ENCODE data around the gene SELENOI.

Gene SELENOI

DNA sequence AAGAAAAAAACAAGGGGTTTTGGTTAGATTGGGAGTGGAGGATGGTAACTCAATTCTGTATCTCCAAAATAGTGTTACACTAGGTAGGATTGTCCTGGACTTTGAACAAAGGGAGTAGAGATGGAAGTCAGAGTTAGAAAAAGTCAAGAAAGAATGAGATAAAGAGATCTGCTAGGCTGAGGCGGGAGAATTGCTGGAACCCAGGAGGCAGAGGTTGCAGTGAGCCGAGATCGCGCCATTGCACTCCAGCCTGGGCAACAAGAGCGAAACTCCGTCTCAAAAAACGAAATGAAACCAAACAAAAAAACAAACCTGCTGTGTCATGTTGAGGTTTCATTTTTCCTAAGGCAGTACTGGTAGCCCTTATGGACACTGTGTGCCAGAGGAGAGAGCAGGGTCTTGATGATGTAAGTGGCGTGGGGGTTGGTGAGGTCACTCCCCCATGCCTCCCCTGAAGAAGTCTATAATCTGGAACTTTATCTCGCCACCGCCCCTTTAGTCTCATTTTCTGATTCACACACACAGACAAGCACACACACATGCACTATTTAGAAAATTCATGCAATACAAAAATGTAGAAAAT is 66.2 kb downstream of the SELENOI start:
- DNase-seq: peak; percentile 21

DNA sequence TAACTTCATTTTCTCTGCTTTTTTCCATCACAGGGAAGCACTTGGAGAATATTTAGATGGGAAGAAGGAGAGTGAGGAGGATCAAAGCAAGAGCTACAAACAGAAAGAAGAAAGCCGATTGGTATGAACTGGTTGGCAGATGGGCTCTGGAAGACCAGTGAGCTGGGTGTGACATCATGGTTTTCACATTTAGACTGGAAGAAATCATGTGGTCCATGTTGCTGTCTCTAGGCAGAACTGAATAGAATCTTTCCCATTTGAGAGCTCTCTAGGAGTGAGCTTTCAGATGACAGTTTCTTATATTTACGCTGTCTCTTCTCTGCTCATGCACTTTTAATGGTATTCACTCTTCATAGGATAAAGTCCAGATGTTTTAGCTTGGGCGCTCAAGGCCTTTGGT is 68.4 kb downstream of the SELENOI start:
- no peak for DNase-seq

DNA sequence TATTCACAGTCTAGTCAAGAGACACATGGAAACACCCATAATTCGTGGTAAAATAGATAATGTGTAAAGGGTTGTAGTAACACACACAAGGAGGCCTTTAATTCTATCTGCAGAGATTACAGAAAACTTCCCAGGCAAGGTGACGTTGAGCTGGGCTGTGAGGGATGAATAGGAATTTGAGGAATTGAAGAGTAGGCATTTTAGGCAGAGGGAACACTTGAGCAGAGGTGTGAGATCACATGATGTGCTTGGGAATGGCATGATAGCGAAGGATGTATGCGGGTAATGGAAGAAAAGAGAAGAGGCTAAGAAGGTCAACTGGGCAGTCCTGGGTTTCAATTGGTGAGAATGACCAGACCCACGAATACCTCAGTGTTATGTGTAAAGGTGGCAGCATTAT is 76.0 kb downstream of the SELENOI start:
- no peak for DNase-seq

DNA sequence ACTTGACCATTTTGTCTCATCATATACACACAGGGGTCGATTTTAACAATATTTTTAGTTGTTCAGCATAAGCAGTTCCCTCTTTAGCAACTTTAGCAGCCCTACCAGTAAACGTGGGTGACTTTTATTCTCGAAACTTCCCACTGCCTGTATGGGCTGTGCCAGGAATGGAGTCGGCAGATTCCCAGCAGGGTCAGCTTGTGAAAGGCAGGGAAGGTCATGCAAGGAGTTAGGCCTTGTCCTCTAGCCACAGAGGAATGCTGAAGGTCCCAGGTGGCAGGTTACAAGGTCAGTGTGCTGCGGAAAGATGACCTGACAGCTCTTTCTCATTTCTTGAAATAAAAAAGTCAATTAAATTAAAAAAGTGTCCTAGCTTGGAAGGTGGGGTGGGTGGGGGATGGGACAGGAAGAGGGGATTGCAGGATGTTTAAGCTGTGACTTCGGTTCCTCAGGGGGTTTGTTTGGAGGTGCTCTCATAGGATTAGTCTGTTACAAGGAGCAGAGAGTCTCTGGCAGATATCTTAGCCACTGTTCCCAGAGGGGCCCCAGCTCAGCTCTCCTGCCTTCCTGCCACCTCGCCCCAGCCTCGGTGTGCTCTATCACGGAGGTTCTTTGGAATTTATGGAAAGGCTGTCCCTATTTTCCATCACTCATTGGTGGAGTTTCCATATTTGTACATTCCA is 77.1 kb downstream of the SELENOI start:
- DNase-seq: no peak

DNA sequence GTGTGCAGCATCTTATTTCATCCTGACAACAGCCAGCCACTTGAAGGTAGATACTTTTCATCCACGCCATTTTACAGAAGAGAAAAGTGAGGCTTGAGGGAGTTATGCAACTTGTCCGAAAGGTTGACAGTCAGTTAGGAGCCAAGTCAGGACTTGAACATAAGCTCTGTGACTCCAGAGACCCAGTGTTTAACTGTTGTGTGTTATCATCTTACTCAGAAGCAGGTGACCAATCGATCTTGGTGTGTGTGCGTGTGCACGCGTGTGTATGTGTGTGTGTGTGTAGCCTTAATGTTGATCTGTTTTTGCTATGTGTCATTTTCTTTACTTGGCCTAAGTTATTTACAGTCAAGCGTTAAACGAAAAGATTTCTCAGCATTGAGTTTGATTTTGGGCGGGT is 77.8 kb downstream of the SELENOI start:
- no peak for DNase-seq

DNA sequence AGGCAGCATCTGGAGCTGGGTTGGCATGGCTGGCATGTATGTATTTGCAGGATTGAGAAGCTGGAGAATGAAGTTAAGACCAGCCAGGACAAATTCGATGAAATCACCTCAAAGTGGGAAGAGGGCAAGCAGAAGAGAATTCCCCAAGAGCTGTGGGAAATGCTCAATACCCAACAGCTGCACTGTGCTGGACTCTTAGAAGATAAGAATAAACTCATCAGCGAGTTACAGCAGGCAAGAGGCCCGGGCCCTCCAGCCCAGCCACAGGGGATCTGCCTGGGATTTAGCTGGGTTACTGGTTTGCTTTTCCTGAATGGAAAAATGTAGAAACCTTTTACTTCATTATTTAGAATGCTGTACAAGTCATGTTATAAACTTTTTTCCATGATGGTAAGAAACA is 78.3 kb downstream of the SELENOI start:
- no peak for DNase-seq

DNA sequence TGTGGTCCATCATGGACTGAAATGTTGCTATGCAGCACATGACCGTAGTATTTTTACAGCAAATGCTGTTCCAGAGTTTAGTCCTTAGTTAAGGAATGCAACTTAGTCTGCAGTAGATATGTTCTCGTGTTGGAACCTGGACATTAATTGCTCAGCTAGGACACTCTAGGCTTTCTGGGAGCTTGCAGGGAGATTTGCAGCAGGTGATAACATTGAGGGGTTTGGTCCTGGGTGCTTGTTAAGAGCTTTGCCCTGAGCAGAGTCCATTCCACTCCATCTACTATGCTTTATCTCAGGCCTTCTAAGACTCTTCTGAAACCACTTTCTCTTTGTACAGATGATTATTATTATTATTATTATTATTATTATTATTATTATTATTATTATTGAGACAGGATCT is 82.9 kb downstream of the SELENOI start:
- DNase-seq: no peak

DNA sequence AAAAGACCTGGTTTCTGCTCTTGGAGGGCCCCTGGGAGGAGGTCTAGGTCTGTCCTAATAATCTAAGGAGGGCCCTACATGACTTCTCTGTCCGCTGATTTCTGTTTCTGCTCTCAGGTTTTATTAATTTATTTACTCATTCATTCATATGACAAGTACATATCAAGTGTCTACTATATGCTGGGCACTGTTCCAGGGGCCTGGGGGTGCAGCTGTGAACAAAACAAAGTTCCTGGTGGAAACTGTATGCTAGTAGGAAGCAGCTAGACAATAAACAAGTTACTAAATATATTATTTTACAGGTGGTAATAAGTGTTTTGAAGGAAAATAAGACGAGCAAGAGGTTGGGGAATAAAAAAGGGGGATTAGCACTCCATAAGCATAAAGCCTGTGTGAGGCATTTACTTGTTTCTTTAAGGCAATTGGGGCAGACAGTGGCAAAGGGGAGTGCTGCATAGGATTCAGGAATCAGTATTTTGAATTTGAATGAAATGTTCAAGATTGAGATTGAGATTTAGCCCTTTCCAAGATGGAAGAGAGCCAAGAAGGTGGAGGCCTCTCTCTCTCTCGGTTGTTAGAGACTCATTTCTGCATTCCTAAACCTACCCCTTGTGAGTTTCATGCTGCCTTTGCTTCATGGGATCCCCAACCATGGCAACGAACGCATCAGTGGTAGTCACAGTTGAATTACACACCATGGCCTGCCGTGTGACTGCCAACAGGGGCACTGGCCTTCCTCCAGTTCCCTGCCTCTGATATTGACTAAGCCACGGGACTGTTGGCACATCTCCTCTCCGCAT is 84.0 kb downstream of the SELENOI start:
- DNase-seq: no peak

DNA sequence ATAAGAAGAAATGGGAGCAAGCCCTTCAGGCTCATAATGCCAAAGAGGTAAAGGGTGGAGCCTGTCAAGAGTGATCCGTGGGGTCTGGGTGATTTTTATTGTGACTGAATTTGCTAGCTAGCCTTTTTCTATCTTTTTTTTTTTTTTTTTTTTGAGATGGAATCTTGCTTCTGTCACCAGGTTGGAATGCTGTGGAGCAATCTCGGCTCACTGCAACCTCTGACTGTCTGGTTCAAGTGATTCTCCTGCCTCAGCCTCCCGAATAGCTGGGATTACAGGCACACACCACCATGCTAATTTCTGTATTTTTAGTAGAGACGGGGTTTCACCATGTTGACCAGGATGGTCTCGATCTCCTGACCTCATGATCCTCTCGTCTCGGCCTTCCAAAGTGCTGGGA is 84.9 kb downstream of the SELENOI start:
- DNase-seq: no peak

DNA sequence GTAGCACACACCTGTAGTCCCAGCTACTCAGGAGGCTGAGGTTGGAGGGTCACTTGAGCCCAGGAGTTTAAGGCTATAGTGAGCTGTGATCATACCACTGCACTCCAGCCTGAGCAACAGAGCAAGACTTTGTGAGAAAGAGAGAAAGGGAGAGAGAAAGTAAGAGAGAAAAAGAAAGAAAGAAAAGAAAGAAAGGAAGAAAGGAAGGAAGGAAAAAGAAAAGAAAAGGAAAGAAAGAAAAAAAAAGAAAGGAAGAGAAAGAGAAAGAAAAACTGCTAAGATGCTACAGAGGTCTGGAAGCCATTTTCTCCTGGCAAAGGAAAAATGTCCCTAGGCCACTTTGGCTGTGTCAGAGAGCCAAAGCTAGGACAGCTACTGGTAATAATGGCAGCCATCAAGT is 86.4 kb downstream of the SELENOI start:
- no peak for DNase-seq

DNA sequence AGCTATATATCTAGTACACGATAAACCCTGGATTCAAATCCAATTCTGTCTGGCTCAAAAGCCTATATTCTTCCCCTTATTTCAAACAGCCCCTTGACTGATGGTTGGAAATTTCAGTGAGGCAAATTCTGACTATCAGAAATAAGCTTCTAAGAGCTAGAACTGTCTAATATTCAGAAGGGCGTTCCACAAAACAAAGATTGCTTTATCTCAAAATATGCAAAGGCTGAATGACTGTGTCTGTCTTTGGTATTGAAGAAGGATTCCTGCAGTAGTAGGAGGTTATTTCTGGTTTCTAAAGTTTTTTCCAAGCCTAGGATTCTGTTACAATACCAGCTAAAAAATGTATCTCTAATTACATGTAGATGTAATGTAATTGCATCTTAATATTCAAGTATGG is 86.9 kb downstream of the SELENOI start:
- no peak for DNase-seq

DNA sequence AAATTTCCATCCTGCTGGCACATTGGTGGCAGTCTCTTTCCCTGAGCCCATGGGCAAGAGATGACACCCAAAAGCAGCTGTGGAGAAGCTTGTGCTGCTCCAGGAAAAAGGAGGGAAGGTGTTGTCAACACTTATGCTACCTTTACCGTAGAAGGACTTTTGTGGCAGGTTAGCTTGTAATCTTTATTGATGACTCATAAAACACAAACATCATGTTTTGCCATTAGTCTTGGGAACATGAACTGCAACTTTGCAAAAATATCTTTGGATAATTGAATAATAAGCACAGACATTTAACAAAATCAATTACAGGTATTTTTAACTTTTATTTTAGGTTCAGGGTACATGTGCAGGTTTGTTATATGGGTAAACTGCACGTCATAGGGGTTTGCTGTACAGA is 89.2 kb downstream of the SELENOI start:
- no peak for DNase-seq

DNA sequence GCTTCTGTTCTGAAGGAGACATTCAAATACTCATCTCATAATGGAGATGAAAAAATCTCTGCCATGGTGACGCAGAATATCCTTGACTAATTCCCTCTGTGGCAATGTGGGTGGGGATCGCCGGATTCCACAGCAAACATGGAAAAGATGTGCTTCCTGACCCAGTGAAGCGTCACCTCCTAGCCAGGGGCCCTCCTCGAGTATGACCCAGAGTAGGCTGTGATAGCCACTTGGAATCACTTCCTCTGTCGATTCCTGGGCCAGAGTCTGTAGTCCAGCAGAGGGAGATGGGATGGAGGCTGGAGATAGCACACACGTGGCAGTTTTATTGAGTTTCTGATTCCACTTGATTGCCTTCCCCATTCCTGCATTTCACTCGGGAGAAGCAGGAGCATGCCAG is 92.6 kb downstream of the SELENOI start:
- no peak for DNase-seq

DNA sequence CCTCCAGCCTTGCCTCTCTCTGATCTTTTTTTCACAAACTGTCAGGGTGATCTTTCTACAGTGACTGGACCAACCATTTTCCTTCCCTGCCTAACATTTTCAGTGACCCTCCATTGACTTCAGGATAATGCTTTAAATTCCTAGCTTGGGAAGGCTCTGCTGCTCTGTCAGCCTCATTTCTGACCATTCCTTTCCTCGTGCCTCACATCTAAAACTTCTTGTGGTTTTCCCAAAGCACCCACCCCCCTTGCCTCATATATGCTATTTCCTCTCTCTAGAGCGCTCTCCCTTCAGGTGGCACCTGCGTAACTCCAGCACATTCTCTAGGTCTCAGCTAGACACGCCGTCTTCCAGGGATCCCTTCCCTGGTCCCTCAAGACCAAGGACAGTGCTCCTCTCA is 93.0 kb downstream of the SELENOI start:
- DNase-seq: no peak

DNA sequence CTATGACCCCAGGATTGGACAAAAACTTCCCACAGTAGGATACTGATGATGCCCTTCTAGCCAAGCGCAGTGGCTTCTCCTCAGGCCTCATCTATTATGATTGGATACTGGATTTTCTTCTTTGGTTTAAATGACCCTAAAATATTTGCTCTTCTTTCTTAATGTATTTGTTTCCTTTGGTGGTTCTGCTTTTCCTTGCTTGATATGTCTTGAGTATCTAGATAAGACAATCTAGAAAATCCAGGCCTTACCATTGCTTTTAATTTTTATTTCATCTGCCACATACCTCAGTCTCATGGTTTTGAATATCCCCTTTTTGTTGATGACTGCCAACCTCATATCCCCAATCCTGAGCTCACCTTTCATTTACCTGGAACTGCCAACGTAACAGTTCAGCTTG is 96.4 kb downstream of the SELENOI start:
- no peak for DNase-seq

DNA sequence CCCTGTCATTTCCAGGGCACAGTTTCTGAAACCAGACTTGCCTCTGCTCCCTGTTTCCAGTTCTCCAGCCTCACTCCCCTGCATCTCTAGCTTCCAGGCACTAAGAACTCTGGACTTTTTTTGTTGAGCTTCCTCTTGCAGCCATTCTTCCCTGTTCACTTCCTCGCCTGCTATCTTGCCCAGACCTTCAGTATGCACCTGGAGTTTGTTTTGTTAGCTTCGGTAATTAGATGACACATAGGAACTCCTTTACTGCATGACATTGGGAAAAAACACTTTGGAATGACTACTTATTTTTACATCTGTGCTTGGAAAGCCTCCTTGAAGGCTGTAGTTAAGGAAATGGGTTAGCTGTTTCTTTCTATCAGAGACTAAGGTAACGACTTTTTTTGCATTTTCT is 96.8 kb downstream of the SELENOI start:
- no peak for DNase-seq

DNA sequence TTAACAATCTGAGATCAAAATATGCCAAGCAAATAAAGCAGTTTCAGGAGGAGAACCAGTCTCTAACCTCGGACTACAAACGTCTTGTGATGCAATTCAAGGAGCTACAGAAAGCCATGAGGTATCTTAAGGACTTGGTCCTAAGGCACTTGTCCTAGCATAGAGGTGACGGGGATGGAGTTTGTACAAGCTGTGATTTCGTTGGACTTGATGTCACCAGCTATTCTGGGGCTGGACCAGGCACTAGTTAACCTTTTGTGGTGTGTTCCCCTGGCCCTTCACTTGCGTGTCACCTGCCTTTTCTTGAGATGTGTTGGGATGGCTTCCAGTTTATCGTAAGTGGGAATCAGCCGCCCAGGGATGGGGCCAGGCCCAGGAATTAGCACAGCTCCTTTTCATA is 98.3 kb downstream of the SELENOI start:
- no peak for DNase-seq
